ENCODE results near the gene CD1B.

- TF ChIP-seq TCF12 (IDR thresholded peaks at IDR 0.05; ENCODE audit: low read depth) (no peak), EP300 (IDR thresholded peaks at IDR 0.05; ENCODE audit: borderline replicate concordance) (no peak), ZBTB7A (IDR thresholded peaks at IDR 0.05; ENCODE audit: low read depth) (no peak)
Measured at GRCh38 chr1:158356616-158357015, 25.3 kb upstream of the CD1B start.
